Glutamatergic neuron (in vitro differentiated cells): ENCODE data around the gene SH3BGR. TPM values are rescaled to one million over a fixed set of nuclear protein-coding genes. Genes with fewer than 3 reads are reported as not detected.

Source experiments
- DNase-seq: peaks from one replicate; pipeline ENCODE4 v3.0.0; 2022
- H3K27ac Mint-ChIP-seq: one replicate; pipeline ENCODE4 v1.8.0; 2020; ENCODE audit warnings: mild to moderate bottlenecking, mixed read lengths, inconsistent platforms; ENCODE audit not compliant: unreplicated experiment
- H3K27me3 Mint-ChIP-seq: one replicate; pipeline ENCODE4 v1.8.0; 2020; ENCODE audit warnings: mild to moderate bottlenecking, moderate library complexity, mixed read lengths, inconsistent platforms; ENCODE audit not compliant: unreplicated experiment
- H3K36me3 Mint-ChIP-seq: one replicate; pipeline ENCODE4 v1.8.0; 2020; ENCODE audit warnings: mild to moderate bottlenecking, mixed read lengths, inconsistent platforms; ENCODE audit not compliant: unreplicated experiment
- H3K4me1 Mint-ChIP-seq: one replicate; pipeline ENCODE4 v1.8.0; 2020; ENCODE audit warnings: mild to moderate bottlenecking, low read depth, mixed read lengths, inconsistent platforms; ENCODE audit not compliant: unreplicated experiment
- H3K4me3 Mint-ChIP-seq: one replicate; pipeline ENCODE4 v1.8.0; 2020; ENCODE audit warnings: mild to moderate bottlenecking, mixed read lengths, inconsistent platforms; ENCODE audit not compliant: unreplicated experiment
- H3K9me3 Mint-ChIP-seq: one replicate; pipeline ENCODE4 v1.8.0; 2020; ENCODE audit warnings: mild to moderate bottlenecking, moderate library complexity, mixed read lengths, inconsistent platforms; ENCODE audit not compliant: unreplicated experiment
- CTCF ChIP-seq: fragments of 200-600 bp; sonication (generic); IDR thresholded peaks from one replicate; pipeline ENCODE4 v1.5.0; 2021; ENCODE audit not compliant: partially characterized antibody, unreplicated experiment
- total RNA-seq: library from RNA; stranded (reverse); fragmentation: NEBNext Ultra II Directional; extraction: Animal tissue kit (Norgen Biotek cat#: 25700); gene quantifications from one replicate; pipeline ENCODE4 v1.2.1, GENCODE V29; 2021; ENCODE audit not compliant: unreplicated experiment

Gene SH3BGR
- total RNA-seq, 1 donor from 2014 or later: 1.5 TPM

DNA sequence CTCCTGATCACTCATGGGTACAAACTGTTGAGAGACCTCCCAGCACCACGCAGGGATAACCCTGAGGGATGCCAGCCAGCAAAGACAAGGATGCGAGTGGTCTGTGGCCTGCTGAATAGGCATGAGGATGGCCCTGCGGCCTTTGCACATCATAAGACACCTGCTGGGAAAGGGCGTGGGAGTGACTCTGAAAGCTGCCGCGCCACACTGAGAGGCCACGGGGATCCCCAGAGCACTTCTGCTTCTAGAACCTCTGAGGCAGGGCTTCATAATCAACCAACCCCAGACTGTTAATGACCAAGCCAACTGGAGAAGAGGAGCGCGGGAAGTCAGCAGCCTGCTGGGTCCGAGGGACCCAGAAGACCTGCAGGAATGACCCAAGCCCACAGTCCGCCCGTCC, 73.8 kb downstream of the SH3BGR start:
- TF ChIP-seq CTCF: no peak
- H3K27ac Mint-ChIP-seq: no peak overlapping the region
- H3K36me3 Mint-ChIP-seq: peaks cover 9% of the 10 kb centered on the region
- H3K4me3 Mint-ChIP-seq: no peak overlapping the region
- H3K9me3 Mint-ChIP-seq: peaks cover 6% of the 10 kb centered on the region
- H3K4me1 Mint-ChIP-seq: no peaks in the 10 kb centered on the region
- H3K27me3 Mint-ChIP-seq: peaks cover 5% of the 10 kb centered on the region
- no peak for DNase-seq

DNA sequence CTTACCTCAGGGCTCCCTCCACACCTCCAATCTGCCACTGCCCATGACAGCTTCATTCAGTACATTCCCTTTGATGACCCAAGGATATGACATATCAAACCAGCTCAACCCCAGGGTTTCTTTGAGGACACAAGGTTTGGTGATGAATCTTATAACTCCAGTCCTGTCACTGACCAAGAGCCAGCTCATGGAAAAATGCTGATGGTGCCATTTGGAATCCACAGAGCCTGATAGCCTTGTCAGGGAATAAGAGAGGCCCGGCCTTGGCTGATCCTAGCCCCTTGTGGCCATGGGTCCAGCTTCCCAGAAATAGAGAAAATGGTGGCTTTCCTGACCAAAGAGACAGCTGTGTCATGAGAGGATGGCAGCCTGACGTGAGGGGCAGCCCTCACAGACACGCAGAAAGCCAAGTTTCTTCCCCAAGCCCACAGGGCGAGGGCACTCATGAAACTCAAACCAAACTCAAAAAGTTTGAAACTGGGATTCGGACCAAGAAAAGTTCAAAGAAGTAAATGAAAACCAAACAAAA, 75.4 kb downstream of the SH3BGR start:
- peaks cover 8% of the 10 kb centered on the region for H3K9me3 Mint-ChIP-seq
- no peak overlapping the region for H3K27ac Mint-ChIP-seq
- H3K36me3 Mint-ChIP-seq: peaks cover 9% of the 10 kb centered on the region
- no peaks in the 10 kb centered on the region for H3K4me1 Mint-ChIP-seq
- H3K4me3 Mint-ChIP-seq: no peak overlapping the region
- no peak for TF ChIP-seq CTCF
- H3K27me3 Mint-ChIP-seq: peaks cover 5% of the 10 kb centered on the region
- DNase-seq: no peak

DNA sequence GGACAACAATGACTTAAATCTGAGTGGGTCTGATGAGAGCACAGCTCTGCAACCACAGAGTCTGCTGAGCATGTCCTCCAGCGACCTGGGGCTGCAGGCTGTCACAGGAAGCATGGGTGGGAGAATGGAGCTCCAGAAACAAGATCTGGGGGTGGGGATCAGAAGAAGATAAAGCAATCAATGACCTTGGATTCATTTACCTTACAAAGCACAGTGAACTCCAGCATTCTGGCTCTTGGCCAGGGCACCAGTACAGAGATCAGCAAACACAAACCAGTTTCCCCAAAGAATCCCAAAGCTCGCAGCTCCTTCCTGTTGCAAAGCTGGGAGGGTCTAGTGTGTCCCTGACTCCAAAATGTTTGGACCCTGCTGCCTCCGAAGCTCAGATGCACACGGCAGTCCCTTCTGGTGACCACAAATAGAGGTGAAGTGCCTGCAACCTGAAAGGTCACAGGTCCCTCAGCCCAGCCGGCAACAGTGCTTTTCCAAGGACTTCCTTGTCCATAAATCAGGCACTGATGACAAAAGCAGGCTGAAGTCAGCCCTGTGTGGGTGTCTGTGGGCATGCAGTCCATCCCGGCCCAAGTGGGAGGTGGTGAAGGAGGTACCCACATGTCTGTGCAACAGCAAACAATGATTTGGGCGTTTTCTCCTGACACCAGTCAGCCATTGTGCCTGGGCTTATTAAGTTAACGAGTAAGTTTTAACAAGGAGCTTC, 76.1 kb downstream of the SH3BGR start:
- H3K27me3 Mint-ChIP-seq: peaks cover 5% of the 10 kb centered on the region
- H3K9me3 Mint-ChIP-seq: peaks cover 8% of the 10 kb centered on the region
- no peak for TF ChIP-seq CTCF
- H3K27ac Mint-ChIP-seq: peak overlapping the region; percentile 34
- no peaks in the 10 kb centered on the region for H3K4me1 Mint-ChIP-seq
- H3K4me3 Mint-ChIP-seq: no peak overlapping the region
- no peak for DNase-seq
- peaks cover 9% of the 10 kb centered on the region for H3K36me3 Mint-ChIP-seq

DNA sequence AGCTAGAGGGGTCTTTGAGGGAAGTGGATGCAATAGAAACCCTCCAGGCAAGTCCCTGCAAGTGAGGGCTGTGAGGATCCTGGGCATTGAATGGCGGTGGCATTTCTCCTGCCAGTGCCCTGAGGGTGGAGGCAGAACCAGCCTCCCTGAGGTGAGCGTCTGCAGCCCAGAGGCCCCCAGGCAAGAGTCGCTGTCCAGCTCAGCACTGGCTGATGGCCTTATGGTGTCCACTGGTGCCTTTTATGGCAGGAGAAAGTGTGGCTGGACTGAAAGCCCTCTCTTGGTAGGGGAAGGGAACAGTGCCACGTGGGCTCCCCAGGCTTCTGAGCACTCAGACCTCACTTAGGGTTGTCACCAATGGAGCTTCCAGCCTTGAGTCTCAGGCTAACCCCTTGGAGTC, 77.3 kb downstream of the SH3BGR start:
- Mint-ChIP-seq H3K36me3 (peaks cover 9% of the 10 kb centered on the region), H3K9me3 (peaks cover 7% of the 10 kb centered on the region), H3K4me1 (no peaks in the 10 kb centered on the region), H3K27ac (no peak overlapping the region), H3K4me3 (no peak overlapping the region), H3K27me3 (peaks cover 5% of the 10 kb centered on the region)
- TF ChIP-seq CTCF: no peak
- DNase-seq: no peak

- DNase-seq: no peak
- H3K9me3 Mint-ChIP-seq: peaks cover 6% of the 10 kb centered on the region
- H3K36me3 Mint-ChIP-seq: peaks cover 5% of the 10 kb centered on the region
- H3K27ac Mint-ChIP-seq: no peak overlapping the region
- H3K27me3 Mint-ChIP-seq: peaks cover 4% of the 10 kb centered on the region
- H3K4me1 Mint-ChIP-seq: no peaks in the 10 kb centered on the region
- H3K4me3 Mint-ChIP-seq: no peak overlapping the region
- TF ChIP-seq CTCF: no peak
Observed at GRCh38 chr21:39531064-39531463, 79.3 kb downstream of the SH3BGR start.
